ENCODE measurements around the gene PSMF1. TPM values are rescaled to one million over a fixed set of nuclear protein-coding genes. Genes with fewer than 3 reads are reported as not detected.

The PSMF1 gene
- total and polyA plus RNA-seq, 9 of the 15 experiments (the other 6 are each of a cell fraction or from before 2014, with no cell fraction given): 8.5 to 192 (median 33.2) TPM

GRCh38 chr20:1212023-1212422, 93.6 kb downstream of the PSMF1 start (continued):
- TF ChIP-seq CHD4 (IDR thresholded peaks at IDR 0.05; ENCODE audit: insufficient read depth, insufficient replicate concordance, low read depth, low read length, poor library complexity, severe bottlenecking): no peak
- TF ChIP-seq ARID1B (IDR thresholded peaks at IDR 0.05): peak; percentile 49; the same call in 1 of the 2 replicates
- TF ChIP-seq SP1 (CRISPR knock-in tag; IDR thresholded peaks at IDR 0.05): no peak
- TF ChIP-seq CBFA2T3 (IDR thresholded peaks at IDR 0.05): peak; percentile 87
- no peak for TF ChIP-seq HLTF (IDR thresholded peaks at IDR 0.05)
- no peak for TF ChIP-seq BRF1 (IDR thresholded peaks at IDR 0.05; ENCODE audit: borderline replicate concordance, extremely low read depth, insufficient read length)
- no peak for TF ChIP-seq GABPB1 (CRISPR knock-in tag; IDR thresholded peaks at IDR 0.05)
- no peak for TF ChIP-seq TBL1XR1 (IDR thresholded peaks at IDR 0.05; ENCODE audit: low read length in 2 of 2)
- no peak for TF ChIP-seq TRIM24 (IDR thresholded peaks at IDR 0.05)
- TF ChIP-seq ELF4 (CRISPR knock-in tag; IDR thresholded peaks at IDR 0.05): no peak
- TF ChIP-seq, protein P1, sequence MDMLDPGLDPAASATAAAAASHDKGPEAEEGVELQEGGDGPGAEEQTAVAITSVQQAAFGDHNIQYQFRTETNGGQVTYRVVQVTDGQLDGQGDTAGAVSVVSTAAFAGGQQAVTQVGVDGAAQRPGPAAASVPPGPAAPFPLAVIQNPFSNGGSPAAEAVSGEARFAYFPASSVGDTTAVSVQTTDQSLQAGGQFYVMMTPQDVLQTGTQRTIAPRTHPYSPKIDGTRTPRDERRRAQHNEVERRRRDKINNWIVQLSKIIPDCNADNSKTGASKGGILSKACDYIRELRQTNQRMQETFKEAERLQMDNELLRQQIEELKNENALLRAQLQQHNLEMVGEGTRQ (CRISPR knock-in tag; IDR thresholded peaks at IDR 0.05): no peak
- TF ChIP-seq NCOR1 (IDR thresholded peaks at IDR 0.05): peak; percentile 78
- TF ChIP-seq EP300 (IDR thresholded peaks at IDR 0.05; ENCODE audit: low read length): peak; percentile 42; the same call in 1 of the 2 replicates
- no peak for TF ChIP-seq TFAP4 (CRISPR knock-in tag; IDR thresholded peaks at IDR 0.05; ENCODE audit: borderline replicate concordance)
- no peak for TF ChIP-seq TEAD2 (tag; IDR thresholded peaks at IDR 0.05)
- TF ChIP-seq CTBP1 (IDR thresholded peaks at IDR 0.05; ENCODE audit: borderline replicate concordance): no peak
- no peak for TF ChIP-seq ADNP (tag; IDR thresholded peaks at IDR 0.05)
- TF ChIP-seq TCF3 (CRISPR knock-in tag; IDR thresholded peaks at IDR 0.05): peak; percentile 68
- no peak for TF ChIP-seq EGR1 (conservative IDR thresholded peaks at IDR 0.05)
- no peak for TF ChIP-seq FOXJ3 (CRISPR knock-in tag; IDR thresholded peaks at IDR 0.05)
- no peak for TF ChIP-seq ZNF124 (CRISPR knock-in tag; IDR thresholded peaks at IDR 0.05)
- peak; percentile 18; the same call in 1 of the 2 replicates for TF ChIP-seq MTA2 (IDR thresholded peaks at IDR 0.05; ENCODE audit: low read depth)
- TF ChIP-seq, protein P2, sequence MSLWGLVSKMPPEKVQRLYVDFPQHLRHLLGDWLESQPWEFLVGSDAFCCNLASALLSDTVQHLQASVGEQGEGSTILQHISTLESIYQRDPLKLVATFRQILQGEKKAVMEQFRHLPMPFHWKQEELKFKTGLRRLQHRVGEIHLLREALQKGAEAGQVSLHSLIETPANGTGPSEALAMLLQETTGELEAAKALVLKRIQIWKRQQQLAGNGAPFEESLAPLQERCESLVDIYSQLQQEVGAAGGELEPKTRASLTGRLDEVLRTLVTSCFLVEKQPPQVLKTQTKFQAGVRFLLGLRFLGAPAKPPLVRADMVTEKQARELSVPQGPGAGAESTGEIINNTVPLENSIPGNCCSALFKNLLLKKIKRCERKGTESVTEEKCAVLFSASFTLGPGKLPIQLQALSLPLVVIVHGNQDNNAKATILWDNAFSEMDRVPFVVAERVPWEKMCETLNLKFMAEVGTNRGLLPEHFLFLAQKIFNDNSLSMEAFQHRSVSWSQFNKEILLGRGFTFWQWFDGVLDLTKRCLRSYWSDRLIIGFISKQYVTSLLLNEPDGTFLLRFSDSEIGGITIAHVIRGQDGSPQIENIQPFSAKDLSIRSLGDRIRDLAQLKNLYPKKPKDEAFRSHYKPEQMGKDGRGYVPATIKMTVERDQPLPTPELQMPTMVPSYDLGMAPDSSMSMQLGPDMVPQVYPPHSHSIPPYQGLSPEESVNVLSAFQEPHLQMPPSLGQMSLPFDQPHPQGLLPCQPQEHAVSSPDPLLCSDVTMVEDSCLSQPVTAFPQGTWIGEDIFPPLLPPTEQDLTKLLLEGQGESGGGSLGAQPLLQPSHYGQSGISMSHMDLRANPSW (CRISPR knock-in tag; IDR thresholded peaks at IDR 0.05): no peak
- TF ChIP-seq, protein P3, sequence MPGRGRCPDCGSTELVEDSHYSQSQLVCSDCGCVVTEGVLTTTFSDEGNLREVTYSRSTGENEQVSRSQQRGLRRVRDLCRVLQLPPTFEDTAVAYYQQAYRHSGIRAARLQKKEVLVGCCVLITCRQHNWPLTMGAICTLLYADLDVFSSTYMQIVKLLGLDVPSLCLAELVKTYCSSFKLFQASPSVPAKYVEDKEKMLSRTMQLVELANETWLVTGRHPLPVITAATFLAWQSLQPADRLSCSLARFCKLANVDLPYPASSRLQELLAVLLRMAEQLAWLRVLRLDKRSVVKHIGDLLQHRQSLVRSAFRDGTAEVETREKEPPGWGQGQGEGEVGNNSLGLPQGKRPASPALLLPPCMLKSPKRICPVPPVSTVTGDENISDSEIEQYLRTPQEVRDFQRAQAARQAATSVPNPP (IDR thresholded peaks at IDR 0.05; ENCODE audit: borderline replicate concordance, insufficient read depth, insufficient read length): no peak
- no peak for TF ChIP-seq BMI1 (IDR thresholded peaks at IDR 0.05; ENCODE audit: low read length)
- no peak for TF ChIP-seq ZNF347 (CRISPR knock-in tag; IDR thresholded peaks at IDR 0.05; ENCODE audit: low read depth)
